Testis (tissue), 3 donors: ENCODE results near the gene SLC16A1. TPM values are rescaled to one million over a fixed set of nuclear protein-coding genes. Genes with fewer than 3 reads are reported as not detected.
"Not testable (repeated sequence)": the region's sequence is repeated elsewhere in the genome, so short reads cannot be mapped to it uniquely, and the experiment has no call there.

Experiments
- DNase-seq: peaks from one replicate; pipeline ENCODE4 v3.0.0-alpha.2; 2019
- H3K27ac ChIP-seq, 2 donors: fragments of 200-600 bp; sonication (generic); one replicate each; pipeline ENCODE4 v1.5.1; 2019
- H3K27me3 ChIP-seq: fragments of 200-600 bp; sonication (generic); one replicate; pipeline ENCODE4 v1.5.1; 2019
- H3K36me3 ChIP-seq: fragments of 200-600 bp; sonication (generic); one replicate; pipeline ENCODE4 v1.5.1; 2017; ENCODE audit warnings: low read depth; ENCODE audit errors: missing control alignments
- H3K4me1 ChIP-seq: fragments of 200-600 bp; sonication (generic); one replicate; pipeline ENCODE4 v1.5.1; 2019
- H3K4me3 ChIP-seq, 2 donors: fragments of 200-600 bp; sonication (generic); one replicate each; pipeline ENCODE4 v1.5.1; 2017 to 2019
- H3K9me3 ChIP-seq: fragments of 200-600 bp; sonication (generic); one replicate; pipeline ENCODE4 v1.5.1; 2017
- POLR2A ChIP-seq: fragments of 450-650 bp; IDR thresholded peaks from one replicate; pipeline ENCODE4 v1.6.1; 2017; ENCODE audit warnings: antibody characterized with exemption, mild to moderate bottlenecking, moderate library complexity
- WGBS, 2 donors: methylation state at CpG; one replicate each; pipeline ENCODE4 v1.1.5; 2018; 5-methylcytosine and 5-hydroxymethylcytosine counted together
- intact Hi-C: fragments of 100-400 bp; cut with DNase I; formaldehyde crosslinking; loops from one replicate; pipeline ENCODE4 v1.15.1; 2023; ENCODE audit warnings: low total_unique reads
- polyA plus RNA-seq: library from polyadenylated mRNA; stranded (reverse); fragments of 350-450 nt; fragmentation: Illumina TruSeq; extraction: RNeasy Lipid Tissue Mini Kit (QIAGEN cat#74804); gene quantifications from one replicate; pipeline ENCODE4 v1.2.3, GENCODE V29; 2014; ENCODE audit warnings: low read depth, low replicate concordance; ENCODE audit not compliant: insufficient read depth
- total RNA-seq, 2 donors: library from RNA; depleted of rRNA; stranded (reverse); fragments of >200 nt; gene quantifications; one replicate each; pipeline ENCODE4 v1.2.3, GENCODE V29; 2016
- TF ChIP-seq, protein P1 (sequence below), 3 experiments: fragments of 450-650 bp in 2 of 3; fragments of 200-600 bp in 1 of 3; sonication (generic) in 1 of 3; IDR thresholded peaks; one replicate each; pipeline ENCODE4 v1.5.1; 2016 to 2019; ENCODE audit warnings: antibody characterized with exemption in 3 of 3, mild to moderate bottlenecking in 2 of 3, moderate library complexity in 1 of 3

Gene SLC16A1
- total and polyA plus RNA-seq, 3 donors from 2014 or later = 70.3 to 130 (median 102) TPM

DNA sequence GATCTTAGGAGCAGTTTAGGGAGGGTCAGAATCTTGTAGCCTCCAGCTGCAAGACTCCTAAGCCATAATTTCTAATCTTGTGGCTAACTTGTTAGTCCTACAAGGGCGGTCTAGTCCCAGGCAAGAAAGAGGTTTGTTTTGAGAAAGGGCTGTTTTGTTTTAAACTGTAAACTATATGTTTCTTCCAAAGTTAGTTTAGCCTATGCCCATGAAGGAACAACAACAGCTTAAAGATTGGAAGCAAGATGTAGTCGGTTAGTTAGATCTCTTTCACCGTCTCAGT is 62.0 kb downstream of the SLC16A1 start:
- 88 to 90% methylated on average over 3 of the region's 3 CpGs for WGBS, 2 donors
- TF ChIP-seq, protein P1, sequence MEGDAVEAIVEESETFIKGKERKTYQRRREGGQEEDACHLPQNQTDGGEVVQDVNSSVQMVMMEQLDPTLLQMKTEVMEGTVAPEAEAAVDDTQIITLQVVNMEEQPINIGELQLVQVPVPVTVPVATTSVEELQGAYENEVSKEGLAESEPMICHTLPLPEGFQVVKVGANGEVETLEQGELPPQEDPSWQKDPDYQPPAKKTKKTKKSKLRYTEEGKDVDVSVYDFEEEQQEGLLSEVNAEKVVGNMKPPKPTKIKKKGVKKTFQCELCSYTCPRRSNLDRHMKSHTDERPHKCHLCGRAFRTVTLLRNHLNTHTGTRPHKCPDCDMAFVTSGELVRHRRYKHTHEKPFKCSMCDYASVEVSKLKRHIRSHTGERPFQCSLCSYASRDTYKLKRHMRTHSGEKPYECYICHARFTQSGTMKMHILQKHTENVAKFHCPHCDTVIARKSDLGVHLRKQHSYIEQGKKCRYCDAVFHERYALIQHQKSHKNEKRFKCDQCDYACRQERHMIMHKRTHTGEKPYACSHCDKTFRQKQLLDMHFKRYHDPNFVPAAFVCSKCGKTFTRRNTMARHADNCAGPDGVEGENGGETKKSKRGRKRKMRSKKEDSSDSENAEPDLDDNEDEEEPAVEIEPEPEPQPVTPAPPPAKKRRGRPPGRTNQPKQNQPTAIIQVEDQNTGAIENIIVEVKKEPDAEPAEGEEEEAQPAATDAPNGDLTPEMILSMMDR (IDR thresholded peaks at IDR 0.05) = no peak
- no peak for TF ChIP-seq POLR2A
- no peak for DNase-seq
- Histone ChIP-seq H3K4me1 (no peaks in the 10 kb centered on the region), H3K9me3 (no peaks in the 10 kb centered on the region), H3K4me3 (no peak overlapping the region), H3K27me3 (no peaks in the 10 kb centered on the region), H3K27ac (no peak overlapping the region), H3K36me3 (no peaks in the 10 kb centered on the region)
- intact Hi-C loops = no loop called here

DNA sequence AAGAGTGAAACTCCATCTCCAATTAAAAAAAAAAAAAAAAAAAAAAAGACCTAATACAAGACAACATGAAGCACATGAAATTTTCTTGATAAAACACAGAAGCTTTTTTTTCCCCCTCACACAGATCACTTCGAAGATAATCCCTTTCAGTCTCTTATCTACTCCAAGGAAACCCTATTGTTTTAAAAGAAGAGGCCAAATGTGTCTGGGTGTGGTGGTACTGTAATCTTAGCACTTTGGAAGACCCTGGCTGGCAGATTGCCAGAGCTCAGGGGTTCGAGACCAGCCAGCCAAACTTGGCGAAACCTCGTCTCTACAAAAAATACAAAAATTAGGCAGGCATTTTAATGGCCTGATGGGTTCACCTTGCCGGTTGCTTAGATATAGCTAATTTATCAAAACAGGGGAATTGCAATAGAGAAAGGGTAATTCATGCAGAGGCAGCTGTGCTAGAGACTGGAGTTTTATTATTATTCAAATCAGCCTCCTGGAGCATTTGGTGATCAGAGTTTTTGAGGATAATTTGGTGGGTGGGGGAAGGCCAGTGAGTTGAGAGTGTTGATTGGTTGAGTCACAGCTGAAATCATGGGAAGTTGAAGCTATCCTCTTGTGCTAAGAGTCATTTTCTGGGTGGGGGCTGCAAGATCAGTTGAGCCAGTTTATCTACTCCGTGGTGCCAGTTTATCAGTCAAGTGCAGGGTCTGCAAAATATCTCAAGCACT is 62.5 kb downstream of the SLC16A1 start:
- H3K36me3 ChIP-seq = no peaks in the 10 kb centered on the region
- no peak overlapping the region for H3K4me3 ChIP-seq
- 95 to 96% methylated on average over 6 of the region's 6 CpGs for WGBS, 2 donors
- no peak overlapping the region for H3K27ac ChIP-seq
- DNase-seq = no peak
- intact Hi-C loops = no loop called here
- no peaks in the 10 kb centered on the region for H3K27me3 ChIP-seq
- no peak for TF ChIP-seq POLR2A
- TF ChIP-seq, protein P1 (IDR thresholded peaks at IDR 0.05) = no peak
- no peaks in the 10 kb centered on the region for H3K9me3 ChIP-seq
- H3K4me1 ChIP-seq = no peaks in the 10 kb centered on the region

DNA sequence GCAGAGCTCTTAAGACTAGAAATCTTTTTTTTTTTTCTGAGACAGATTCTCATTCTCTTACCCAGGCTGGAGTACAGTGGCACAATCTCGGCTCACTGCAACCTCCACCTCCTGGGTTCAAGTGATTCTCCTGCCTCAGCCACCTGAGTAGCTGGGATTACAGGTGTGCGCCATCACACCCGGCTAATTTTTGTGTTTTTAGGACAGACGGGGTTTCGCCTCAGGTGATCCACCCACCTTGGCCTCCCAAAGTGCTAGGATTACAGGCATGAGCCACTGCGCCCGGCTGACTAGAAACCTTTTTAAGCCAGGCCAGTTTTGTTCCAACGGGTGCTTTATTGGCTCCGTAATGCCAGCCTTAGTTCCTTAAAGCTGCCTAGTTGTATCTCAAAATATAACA is 66.1 kb downstream of the SLC16A1 start:
- intact Hi-C loops, H3K36me3 ChIP-seq, DNase-seq, H3K4me1 ChIP-seq, H3K27me3 ChIP-seq, H3K4me3 ChIP-seq, H3K9me3 ChIP-seq, H3K27ac ChIP-seq: not testable (repeated sequence)
- 93 to 95% methylated on average over 9 of the region's 9 CpGs for WGBS, 2 donors

DNA sequence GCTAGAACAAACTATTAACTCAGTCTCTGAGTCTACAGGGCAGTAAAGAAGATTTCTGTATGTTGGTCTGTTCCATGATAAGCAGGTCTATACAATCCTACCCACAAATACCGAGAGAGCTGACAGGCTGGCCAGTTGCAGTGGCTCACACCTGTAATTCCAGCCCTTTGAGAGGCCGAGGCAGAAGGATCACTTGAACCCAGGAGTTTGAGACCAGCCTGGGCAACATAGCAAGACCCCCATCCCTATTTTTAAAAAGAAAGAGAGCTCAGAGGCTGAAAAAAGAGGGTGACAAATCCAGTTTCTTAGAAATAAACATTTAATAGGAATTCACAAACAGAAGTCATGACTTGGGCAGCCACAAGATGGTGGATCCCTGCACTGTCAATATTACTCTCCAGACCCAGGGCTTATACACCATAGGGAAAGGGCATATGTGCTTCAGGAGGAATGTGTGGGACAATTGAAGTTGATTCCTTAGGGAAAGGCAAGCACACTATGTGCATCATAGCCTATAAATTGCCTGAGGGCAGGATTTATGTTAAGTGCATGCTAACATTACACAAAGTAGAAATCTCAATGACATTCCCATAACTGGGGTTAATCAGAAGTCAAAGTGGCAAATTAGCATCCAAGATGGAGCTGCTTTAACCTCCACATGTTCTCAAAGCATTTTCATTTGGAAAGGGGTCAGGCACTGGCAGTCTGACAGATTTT is 66.8 kb downstream of the SLC16A1 start:
- no peaks in the 10 kb centered on the region for H3K36me3 ChIP-seq
- H3K27ac ChIP-seq = no peak overlapping the region
- no peak for TF ChIP-seq POLR2A
- TF ChIP-seq, protein P1 (IDR thresholded peaks at IDR 0.05) = no peak
- DNase-seq = no peak
- no peaks in the 10 kb centered on the region for H3K9me3 ChIP-seq
- 47 to 72% methylated on average over 2 of the region's 2 CpGs for WGBS, 2 donors
- H3K4me3 ChIP-seq = no peak overlapping the region
- H3K27me3 ChIP-seq = no peaks in the 10 kb centered on the region
- no peaks in the 10 kb centered on the region for H3K4me1 ChIP-seq
- intact Hi-C loops = no loop called here

DNA sequence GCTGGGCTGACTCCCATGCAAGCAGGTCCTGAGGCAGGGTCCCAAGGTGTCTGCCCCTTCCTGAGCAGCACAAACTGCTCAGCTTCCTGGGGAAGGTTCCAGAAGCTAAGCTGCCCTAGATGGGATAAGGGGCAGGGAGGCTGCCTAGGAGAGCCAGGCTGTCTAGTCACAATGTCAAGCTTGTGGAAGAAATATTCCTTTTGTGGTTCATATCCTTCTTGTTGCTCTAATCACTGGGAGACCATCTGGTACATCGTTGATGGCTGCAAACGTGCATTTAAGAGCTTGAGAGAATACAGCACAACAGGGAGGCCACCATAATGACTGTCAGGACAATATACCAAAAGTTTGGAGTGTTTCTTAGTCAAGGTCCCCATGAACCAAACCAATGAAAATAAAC is 67.4 kb downstream of the SLC16A1 start:
- Histone ChIP-seq H3K36me3 (no peaks in the 10 kb centered on the region), H3K4me3 (no peak overlapping the region), H3K9me3 (no peaks in the 10 kb centered on the region), H3K27ac (no peak overlapping the region), H3K4me1 (no peaks in the 10 kb centered on the region), H3K27me3 (no peaks in the 10 kb centered on the region)
- 64 to 92% methylated on average over 2 of the region's 2 CpGs for WGBS, 2 donors
- DNase-seq = no peak
- TF ChIP-seq, protein P1 (IDR thresholded peaks at IDR 0.05) = no peak
- TF ChIP-seq POLR2A = no peak
- intact Hi-C loops = no loop called here
